Measurements from ENCODE around the gene MKNK2. TPM values are rescaled to one million over a fixed set of nuclear protein-coding genes. Genes with fewer than 3 reads are reported as not detected.

The MKNK2 gene
- total RNA-seq, 2 experiments from 2014 or later: 196 to 201 TPM

- H3K27me3 Mint-ChIP-seq: no peaks in the 10 kb centered on the region
- CTCF ChIA-PET: no interaction called here
- DNase-seq: no peak
- peaks cover 71% of the 10 kb centered on the region for H3K36me3 Mint-ChIP-seq
- no peak overlapping the region for H3K27ac Mint-ChIP-seq
- no peak for ATAC-seq
- H3K4me3 Mint-ChIP-seq: no peak overlapping the region
- no peaks in the 10 kb centered on the region for H3K9me3 Mint-ChIP-seq (ENCODE audit: low read depth)
- H3K4me1 Mint-ChIP-seq: peaks cover 30% of the 10 kb centered on the region
Measured at GRCh38 chr19:2076526-2076944, 25.5 kb upstream of the MKNK2 start.

- Mint-ChIP-seq H3K4me3 (no peak overlapping the region), H3K36me3 (peaks cover 52% of the 10 kb centered on the region), H3K27ac (peak overlapping the region; percentile 21), H3K4me1 (peaks cover 14% of the 10 kb centered on the region), H3K27me3 (no peaks in the 10 kb centered on the region), H3K9me3 (ENCODE audit: low read depth) (no peaks in the 10 kb centered on the region)
- CTCF ChIA-PET: interaction anchor here (1.4 kb wide), 1 partner anchor 12 kb away, joined by 4 read pairs; no protein-coding TSS in a partner anchor
- DNase-seq: no peak
- ATAC-seq: no peak
Measured at GRCh38 chr19:2072757-2073551, 21.9 kb upstream of the MKNK2 start.

GRCh38 chr19:2070986-2071673, 20.1 kb upstream of the MKNK2 start:
- CTCF ChIA-PET: interaction anchor here (0.9 to 4.4 kb wide), 8 partner anchors 11 to 52 kb away, joined by 3 to 31 read pairs (median 4); no protein-coding TSS in a partner anchor
- H3K36me3 Mint-ChIP-seq: peaks cover 39% of the 10 kb centered on the region
- ATAC-seq (no peak), DNase-seq (no peak)
- H3K4me3 Mint-ChIP-seq: no peak overlapping the region
- no peaks in the 10 kb centered on the region for H3K27me3 Mint-ChIP-seq
- no peaks in the 10 kb centered on the region for H3K9me3 Mint-ChIP-seq (ENCODE audit: low read depth)
- no peak overlapping the region for H3K27ac Mint-ChIP-seq
- peaks cover 9% of the 10 kb centered on the region for H3K4me1 Mint-ChIP-seq

GRCh38 chr19:2070436-2070827, 19.4 kb upstream of the MKNK2 start:
- peaks cover 6% of the 10 kb centered on the region for H3K4me1 Mint-ChIP-seq
- H3K4me3 Mint-ChIP-seq: no peak overlapping the region
- peaks cover 34% of the 10 kb centered on the region for H3K36me3 Mint-ChIP-seq
- ATAC-seq (no peak), DNase-seq (no peak)
- no peak overlapping the region for H3K27ac Mint-ChIP-seq
- CTCF ChIA-PET: interaction anchor here (0.6 to 4.4 kb wide), 20 partner anchors 8 to 168 kb away, joined by 3 to 31 read pairs (median 5); partner anchors contain the start of gene IZUMO4
- no peaks in the 10 kb centered on the region for H3K9me3 Mint-ChIP-seq (ENCODE audit: low read depth)
- H3K27me3 Mint-ChIP-seq: no peaks in the 10 kb centered on the region

GRCh38 chr19:2064788-2065524, 13.9 kb upstream of the MKNK2 start:
- Mint-ChIP-seq H3K27me3 (no peaks in the 10 kb centered on the region), H3K4me3 (no peak overlapping the region), H3K36me3 (peaks cover 3% of the 10 kb centered on the region), H3K27ac (no peak overlapping the region), H3K9me3 (ENCODE audit: low read depth) (no peaks in the 10 kb centered on the region), H3K4me1 (peaks cover 18% of the 10 kb centered on the region)
- CTCF ChIA-PET: no interaction called here
- DNase-seq: no peak
- no peak for ATAC-seq

GRCh38 chr19:2064395-2064787, 13.3 kb upstream of the MKNK2 start:
- CTCF ChIA-PET: no interaction called here
- no peak for ATAC-seq
- peaks cover 16% of the 10 kb centered on the region for H3K4me1 Mint-ChIP-seq
- H3K27me3 Mint-ChIP-seq: no peaks in the 10 kb centered on the region
- no peak overlapping the region for H3K27ac Mint-ChIP-seq
- no peaks in the 10 kb centered on the region for H3K9me3 Mint-ChIP-seq (ENCODE audit: low read depth)
- no peaks in the 10 kb centered on the region for H3K36me3 Mint-ChIP-seq
- DNase-seq: no peak
- H3K4me3 Mint-ChIP-seq: no peak overlapping the region

GRCh38 chr19:2063824-2064223, 12.8 kb upstream of the MKNK2 start:
- Mint-ChIP-seq H3K27ac (no peak overlapping the region), H3K27me3 (no peaks in the 10 kb centered on the region), H3K36me3 (no peaks in the 10 kb centered on the region), H3K4me3 (no peak overlapping the region), H3K4me1 (peaks cover 18% of the 10 kb centered on the region), H3K9me3 (ENCODE audit: low read depth) (no peaks in the 10 kb centered on the region)
- ATAC-seq (no peak), DNase-seq (no peak)
- CTCF ChIA-PET: interaction anchor here (1.2 to 4.0 kb wide), 3 partner anchors 12 to 47 kb away, joined by 3 to 19 read pairs (median 4); partner anchors contain the start of gene MKNK2

GRCh38 chr19:2062770-2063169, 11.7 kb upstream of the MKNK2 start:
- H3K4me3 Mint-ChIP-seq: peak overlapping the region; percentile 84
- H3K4me1 Mint-ChIP-seq: peaks cover 23% of the 10 kb centered on the region
- ATAC-seq (no peak), DNase-seq (no peak)
- CTCF ChIA-PET: interaction anchor here (0.7 to 4.0 kb wide), 4 partner anchors 11 to 46 kb away, joined by 3 to 19 read pairs (median 4); partner anchors contain the start of gene MKNK2
- H3K27ac Mint-ChIP-seq: peak overlapping the region; percentile 61
- H3K36me3 Mint-ChIP-seq: no peaks in the 10 kb centered on the region
- no peaks in the 10 kb centered on the region for H3K9me3 Mint-ChIP-seq (ENCODE audit: low read depth)
- H3K27me3 Mint-ChIP-seq: no peaks in the 10 kb centered on the region

GRCh38 chr19:2062389-2062729, 11.3 kb upstream of the MKNK2 start:
- CTCF ChIA-PET: interaction anchor here (1.0 to 4.0 kb wide), 6 partner anchors 10 to 45 kb away, joined by 3 to 19 read pairs (median 6); partner anchors contain the start of genes IZUMO4 and MKNK2
- DNase-seq: no peak
- no peaks in the 10 kb centered on the region for H3K36me3 Mint-ChIP-seq
- peak overlapping the region; percentile 84 for H3K4me3 Mint-ChIP-seq
- H3K27ac Mint-ChIP-seq: peak overlapping the region; percentile 87
- peaks cover 27% of the 10 kb centered on the region for H3K4me1 Mint-ChIP-seq
- H3K27me3 Mint-ChIP-seq: no peaks in the 10 kb centered on the region
- ATAC-seq: no peak
- H3K9me3 Mint-ChIP-seq (ENCODE audit: low read depth): no peaks in the 10 kb centered on the region

GRCh38 chr19:2061495-2062388, 10.7 kb upstream of the MKNK2 start:
- DNase-seq (peak; percentile 100), ATAC-seq (peak; percentile 94)
- H3K4me3 Mint-ChIP-seq: peak overlapping the region; percentile 84
- CTCF ChIA-PET: interaction anchor here (1.0 to 4.0 kb wide), 5 partner anchors 10 to 35 kb away, joined by 3 to 19 read pairs (median 6); partner anchors contain the start of genes IZUMO4 and MKNK2
- peaks cover 32% of the 10 kb centered on the region for H3K4me1 Mint-ChIP-seq
- no peaks in the 10 kb centered on the region for H3K9me3 Mint-ChIP-seq (ENCODE audit: low read depth)
- H3K27ac Mint-ChIP-seq: peak overlapping the region; percentile 87
- H3K27me3 Mint-ChIP-seq: no peaks in the 10 kb centered on the region
- H3K36me3 Mint-ChIP-seq: no peaks in the 10 kb centered on the region

GRCh38 chr19:2060884-2061494, 9.9 kb upstream of the MKNK2 start:
- no peaks in the 10 kb centered on the region for H3K27me3 Mint-ChIP-seq
- H3K9me3 Mint-ChIP-seq (ENCODE audit: low read depth): no peaks in the 10 kb centered on the region
- no peaks in the 10 kb centered on the region for H3K36me3 Mint-ChIP-seq
- H3K27ac Mint-ChIP-seq: peak overlapping the region; percentile 95
- DNase-seq: no peak
- H3K4me1 Mint-ChIP-seq: peaks cover 37% of the 10 kb centered on the region
- CTCF ChIA-PET: interaction anchor here (1.0 to 4.0 kb wide), 5 partner anchors 9 to 36 kb away, joined by 3 to 19 read pairs (median 6); partner anchors contain the start of genes IZUMO4 and MKNK2
- peak; percentile 41 for ATAC-seq
- peak overlapping the region; percentile 84 for H3K4me3 Mint-ChIP-seq

Data from activated CD8-positive, alpha-beta memory T cell treated with anti-CD3 and anti-CD28 coated beads, Interleukin-2, amount 10 ng/mL, durations not matched to agents 7 days and 5 days (primary cell).